ENCODE results near the gene SFXN3. TPM values are rescaled to one million over a fixed set of nuclear protein-coding genes. Genes with fewer than 3 reads are reported as not detected.

SFXN3 gene
- total RNA-seq, 3 donors from 2014 or later (not counting 1 experiment from before 2014, with no cell fraction given) = 59.7 to 74.5 (median 68.9) TPM

GRCh38 chr10:100998991-100999741 lies 31.9 kb upstream of the SFXN3 start:
- under 1% methylated on average over 83 of the region's 83 CpGs for WGBS (ENCODE audit: insufficient coverage)

GRCh38 chr10:100999742-101000126 lies 31.3 kb upstream of the SFXN3 start, which contains the start of gene LZTS2:
Gene LZTS2 (plus strand): TSS chr10:100999808. CDS start chr10:101002539, 2,731 bp downstream.
- H3K4me3 Mint-ChIP-seq = peak within 1 kb of the TSS; percentile 89
- Histone ChIP-seq H3K9me3 (ENCODE audit: control insufficient read depth, insufficient read depth, low read length) (no peaks in the 10 kb centered on the region), H3K27me3 (ENCODE audit: control insufficient read depth, insufficient read depth, low read length) (no peaks in the 10 kb centered on the region), H3K4me1 (ENCODE audit: control insufficient read depth, insufficient read depth, low read length) (peaks cover 35% of the 10 kb centered on the region), H3K27ac (ENCODE audit: low read length) (peak within 1 kb of the TSS; percentile 77), H3K36me3 (ENCODE audit: control insufficient read depth, insufficient read depth, low read length) (no peaks in the 10 kb centered on the region), H3K4me3 (ENCODE audit: low read length) (peak within 1 kb of the TSS; percentile 83)
- no peaks in the 10 kb centered on the region for H3K9me3 Mint-ChIP-seq
- intact Hi-C loops (cut with micrococcal nuclease) = loop anchor here (1.0 to 5.0 kb wide), 2 partner anchors 15 to 33 kb away; partner anchors contain the start of genes PDZD7 and SFXN3
- H3K27ac Mint-ChIP-seq = peak within 1 kb of the TSS; percentile 71 to 82
- H3K4me1 Mint-ChIP-seq = peaks cover 14 to 34% of the 10 kb centered on the region in 2 donors
- peaks cover 0 to 4% of the 10 kb centered on the region in 2 donors for H3K27me3 Mint-ChIP-seq (ENCODE audit: low read depth in 2 of 2)
- H3K36me3 Mint-ChIP-seq = no peaks in the 10 kb centered on the region
- no peak for DNase-seq
- ATAC-seq = no peak
- WGBS (ENCODE audit: insufficient coverage) = 2% methylated on average over 43 of the region's 44 CpGs
- TF ChIP-seq CTCF (IDR thresholded peaks at IDR 0.05) = no peak

More at GRCh38 chr10:100998991-100999741, 31.9 kb upstream of the SFXN3 start:
- TF ChIP-seq CTCF (IDR thresholded peaks at IDR 0.05) = peak; percentile 94
- intact Hi-C loops (cut with micrococcal nuclease) = loop anchor here (1.0 to 5.0 kb wide), 3 partner anchors 12 to 33 kb away; partner anchors contain the start of genes MRPL43, PDZD7, SFXN3 and TWNK
- H3K27ac Mint-ChIP-seq = peak overlapping the region; percentile 71 to 82
- Histone ChIP-seq H3K4me1 (ENCODE audit: control insufficient read depth, insufficient read depth, low read length) (peaks cover 35% of the 10 kb centered on the region), H3K27me3 (ENCODE audit: control insufficient read depth, insufficient read depth, low read length) (no peaks in the 10 kb centered on the region), H3K27ac (ENCODE audit: low read length) (peak overlapping the region; percentile 77), H3K9me3 (ENCODE audit: control insufficient read depth, insufficient read depth, low read length) (no peaks in the 10 kb centered on the region), H3K36me3 (ENCODE audit: control insufficient read depth, insufficient read depth, low read length) (no peaks in the 10 kb centered on the region), H3K4me3 (ENCODE audit: low read length) (peak overlapping the region; percentile 83)
- no peaks in the 10 kb centered on the region for H3K9me3 Mint-ChIP-seq
- peaks cover 0 to 4% of the 10 kb centered on the region in 2 donors for H3K27me3 Mint-ChIP-seq (ENCODE audit: low read depth in 2 of 2)
- DNase-seq (peak; percentile 80 to 90), ATAC-seq (peak; percentile 78 to 88 (median 80))
- peaks cover 14 to 34% of the 10 kb centered on the region in 2 donors for H3K4me1 Mint-ChIP-seq
- H3K4me3 Mint-ChIP-seq = peak overlapping the region; percentile 89
- H3K36me3 Mint-ChIP-seq = no peaks in the 10 kb centered on the region

GRCh38 chr10:101000127-101000914 lies 30.7 kb upstream of the SFXN3 start:
- Histone ChIP-seq H3K4me1 (ENCODE audit: control insufficient read depth, insufficient read depth, low read length) (peaks cover 35% of the 10 kb centered on the region), H3K4me3 (ENCODE audit: low read length) (peak overlapping the region; percentile 26), H3K9me3 (ENCODE audit: control insufficient read depth, insufficient read depth, low read length) (no peaks in the 10 kb centered on the region), H3K27me3 (ENCODE audit: control insufficient read depth, insufficient read depth, low read length) (no peaks in the 10 kb centered on the region), H3K27ac (ENCODE audit: low read length) (no peak overlapping the region), H3K36me3 (ENCODE audit: control insufficient read depth, insufficient read depth, low read length) (no peaks in the 10 kb centered on the region)
- ATAC-seq = no peak
- no peaks in the 10 kb centered on the region for H3K36me3 Mint-ChIP-seq
- H3K9me3 Mint-ChIP-seq = no peaks in the 10 kb centered on the region
- H3K4me3 Mint-ChIP-seq = peak overlapping the region; percentile 79
- peaks cover 0 to 4% of the 10 kb centered on the region in 2 donors for H3K27me3 Mint-ChIP-seq (ENCODE audit: low read depth in 2 of 2)
- peak overlapping the region in 1 of 2 donors; percentile 71 for H3K27ac Mint-ChIP-seq
- no peak for TF ChIP-seq CTCF (IDR thresholded peaks at IDR 0.05)
- intact Hi-C loops (cut with micrococcal nuclease) = no loop called here
- H3K4me1 Mint-ChIP-seq = peaks cover 14 to 34% of the 10 kb centered on the region in 2 donors
- WGBS (ENCODE audit: insufficient coverage) = 52% methylated on average over 16 of the region's 19 CpGs
- peak in 1 of 2 donors; percentile 23 for DNase-seq
